Activated T-helper 1 cell treated with anti-CD3 and anti-CD28 coated beads, Interleukin-12 subunit alpha, Interleukin-12 subunit beta, Interleukin-2, Interleukin-4 antibody, amounts not matched to agents 30 ng/mL and 10 ng/mL and 1 ng/mL, durations not matched to agents 14 hours and 24 hours and 36 hours (primary cell): ENCODE results near the gene GPD1. TPM values are rescaled to one million over a fixed set of nuclear protein-coding genes. Genes with fewer than 3 reads are reported as not detected.

ENCODE experiments used
- DNase-seq: peaks from one replicate; pipeline ENCODE4 v3.0.0; 2021; ENCODE audit warnings: low spot score
- H3K27ac Mint-ChIP-seq: one replicate; pipeline ENCODE4 v1.8.0; 2021; ENCODE audit warnings: mild to moderate bottlenecking, mixed read lengths
- H3K27me3 Mint-ChIP-seq: one replicate; pipeline ENCODE4 v1.8.0; 2022; ENCODE audit warnings: mild to moderate bottlenecking, moderate library complexity, mixed read lengths; ENCODE audit not compliant: insufficient read depth
- H3K36me3 Mint-ChIP-seq: one replicate; pipeline ENCODE4 v1.8.0; 2021; ENCODE audit warnings: low read depth, mixed read lengths
- H3K4me1 Mint-ChIP-seq: one replicate; pipeline ENCODE4 v1.8.0; 2021; ENCODE audit warnings: low read depth, mixed read lengths
- H3K4me3 Mint-ChIP-seq: one replicate; pipeline ENCODE4 v1.8.0; 2021; ENCODE audit warnings: mild to moderate bottlenecking, moderate library complexity, mixed read lengths
- H3K9me3 Mint-ChIP-seq: one replicate; pipeline ENCODE4 v1.8.0; 2021; ENCODE audit warnings: mixed read lengths
- intact Hi-C: fragments of 100-400 bp; cut with micrococcal nuclease; formaldehyde crosslinking; loops from one replicate; pipeline ENCODE4 v1.15.1; 2024
- total RNA-seq: library from RNA; stranded (reverse); gene quantifications from 2 replicates; pipeline ENCODE4 v1.2.3, GENCODE V29; 2022

Gene GPD1
- 0.29 and 0.88 TPM in 2 replicates for total RNA-seq

- H3K9me3 Mint-ChIP-seq: no peaks in the 10 kb centered on the region
- intact Hi-C loops: no loop called here
- H3K4me3 Mint-ChIP-seq: no peak within 1 kb of the TSS
- peaks cover 2% of the 10 kb centered on the region for H3K27me3 Mint-ChIP-seq
- no peak for DNase-seq
- H3K36me3 Mint-ChIP-seq: peaks cover 22% of the 10 kb centered on the region
- peaks cover 5% of the 10 kb centered on the region for H3K4me1 Mint-ChIP-seq
- H3K27ac Mint-ChIP-seq: no peak within 1 kb of the TSS
These were observed at the start of gene GPD1 for GRCh38 chr12:50103767-50104321. Gene GPD1 (plus strand): TSS chr12:50104008. CDS start chr12:50104051, 43 bp downstream.

GRCh38 chr12:50055831-50056638, 47.8 kb upstream of the GPD1 start:
- intact Hi-C loops: loop anchor here (1.0 kb wide), 3 partner anchors 17 to 189 kb away; no protein-coding TSS in a partner anchor
- H3K9me3 Mint-ChIP-seq: no peaks in the 10 kb centered on the region
- H3K4me3 Mint-ChIP-seq: peak overlapping the region; percentile 45
- no peaks in the 10 kb centered on the region for H3K36me3 Mint-ChIP-seq
- H3K27me3 Mint-ChIP-seq: peaks cover 57% of the 10 kb centered on the region
- DNase-seq: peak; percentile 34
- peak overlapping the region; percentile 52 for H3K27ac Mint-ChIP-seq
- peaks cover 39% of the 10 kb centered on the region for H3K4me1 Mint-ChIP-seq

- H3K27me3 Mint-ChIP-seq: peaks cover 53% of the 10 kb centered on the region
- intact Hi-C loops: loop anchor here (1.0 kb wide), 3 partner anchors 17 to 189 kb away; no protein-coding TSS in a partner anchor
- peak overlapping the region; percentile 93 for H3K4me3 Mint-ChIP-seq
- H3K9me3 Mint-ChIP-seq: no peaks in the 10 kb centered on the region
- DNase-seq: no peak
- peak overlapping the region; percentile 15 for H3K27ac Mint-ChIP-seq
- H3K36me3 Mint-ChIP-seq: no peaks in the 10 kb centered on the region
- H3K4me1 Mint-ChIP-seq: peaks cover 41% of the 10 kb centered on the region
These were observed 47.2 kb upstream of the GPD1 start for GRCh38 chr12:50056639-50056976.

GRCh38 chr12:50057000-50057841, 46.6 kb upstream of the GPD1 start, which contains the start of gene ASIC1:
Gene ASIC1 (plus strand): TSS chr12:50057596. CDS start chr12:50058767, 1,171 bp downstream.
- H3K27me3 Mint-ChIP-seq: peaks cover 48% of the 10 kb centered on the region
- peaks cover 1% of the 10 kb centered on the region for H3K36me3 Mint-ChIP-seq
- no peaks in the 10 kb centered on the region for H3K9me3 Mint-ChIP-seq
- intact Hi-C loops: loop anchor here (1.0 kb wide), 3 partner anchors 18 to 190 kb away; no protein-coding TSS in a partner anchor
- H3K27ac Mint-ChIP-seq: peak within 1 kb of the TSS; percentile 73
- DNase-seq: peak; percentile 31
- H3K4me3 Mint-ChIP-seq: peak within 1 kb of the TSS; percentile 93
- H3K4me1 Mint-ChIP-seq: peaks cover 41% of the 10 kb centered on the region

GRCh38 chr12:50057896-50058670, 45.7 kb upstream of the GPD1 start:
- Mint-ChIP-seq H3K4me3 (peak overlapping the region; percentile 63), H3K36me3 (peaks cover 1% of the 10 kb centered on the region), H3K4me1 (peaks cover 41% of the 10 kb centered on the region), H3K9me3 (no peaks in the 10 kb centered on the region), H3K27ac (no peak overlapping the region), H3K27me3 (peaks cover 40% of the 10 kb centered on the region)
- intact Hi-C loops: no loop called here
- no peak for DNase-seq

- Mint-ChIP-seq H3K4me3 (peak overlapping the region; percentile 63), H3K9me3 (no peaks in the 10 kb centered on the region), H3K27ac (peak overlapping the region; percentile 16), H3K36me3 (peaks cover 1% of the 10 kb centered on the region), H3K27me3 (peaks cover 34% of the 10 kb centered on the region), H3K4me1 (peaks cover 41% of the 10 kb centered on the region)
- no peak for DNase-seq
- intact Hi-C loops: no loop called here
These were observed 45.0 kb upstream of the GPD1 start for GRCh38 chr12:50058743-50059312.

- H3K36me3 Mint-ChIP-seq: peaks cover 1% of the 10 kb centered on the region
- peak; percentile 47 for DNase-seq
- H3K4me3 Mint-ChIP-seq: peak overlapping the region; percentile 63
- H3K9me3 Mint-ChIP-seq: no peaks in the 10 kb centered on the region
- H3K4me1 Mint-ChIP-seq: peaks cover 41% of the 10 kb centered on the region
- intact Hi-C loops: no loop called here
- H3K27me3 Mint-ChIP-seq: peaks cover 33% of the 10 kb centered on the region
- peak overlapping the region; percentile 62 for H3K27ac Mint-ChIP-seq
These were observed 44.2 kb upstream of the GPD1 start for GRCh38 chr12:50059440-50060119.

- Mint-ChIP-seq H3K27ac (peak overlapping the region; percentile 62), H3K27me3 (peaks cover 32% of the 10 kb centered on the region), H3K4me3 (peak overlapping the region; percentile 63), H3K9me3 (no peaks in the 10 kb centered on the region), H3K4me1 (peaks cover 41% of the 10 kb centered on the region), H3K36me3 (peaks cover 1% of the 10 kb centered on the region)
- DNase-seq: no peak
- intact Hi-C loops: no loop called here
These were observed 43.7 kb upstream of the GPD1 start for GRCh38 chr12:50060120-50060468.

GRCh38 chr12:50061171-50061570, 42.6 kb upstream of the GPD1 start:
- Mint-ChIP-seq H3K27ac (no peak overlapping the region), H3K4me1 (peaks cover 33% of the 10 kb centered on the region), H3K27me3 (peaks cover 24% of the 10 kb centered on the region), H3K9me3 (no peaks in the 10 kb centered on the region), H3K36me3 (peaks cover 1% of the 10 kb centered on the region), H3K4me3 (no peak overlapping the region)
- no peak for DNase-seq
- intact Hi-C loops: no loop called here

- H3K27ac Mint-ChIP-seq: no peak overlapping the region
- intact Hi-C loops: no loop called here
- peaks cover 1% of the 10 kb centered on the region for H3K36me3 Mint-ChIP-seq
- H3K4me3 Mint-ChIP-seq: no peak overlapping the region
- DNase-seq: no peak
- H3K9me3 Mint-ChIP-seq: no peaks in the 10 kb centered on the region
- H3K27me3 Mint-ChIP-seq: peaks cover 15% of the 10 kb centered on the region
- H3K4me1 Mint-ChIP-seq: peaks cover 24% of the 10 kb centered on the region
These were observed 41.7 kb upstream of the GPD1 start for GRCh38 chr12:50061946-50062686.

- DNase-seq: no peak
- intact Hi-C loops: no loop called here
- Mint-ChIP-seq H3K27ac (no peak overlapping the region), H3K9me3 (no peaks in the 10 kb centered on the region), H3K36me3 (peaks cover 1% of the 10 kb centered on the region), H3K27me3 (peaks cover 13% of the 10 kb centered on the region), H3K4me3 (no peak overlapping the region), H3K4me1 (peaks cover 22% of the 10 kb centered on the region)
These were observed 40.9 kb upstream of the GPD1 start for GRCh38 chr12:50062728-50063460.
